CMK (cell line): ENCODE results near the gene ZAR1L.

Experiments
- DNase-seq: peaks from one replicate; pipeline ENCODE4 v3.0.0-alpha.2; 2010; ENCODE audit warnings: low read depth

The ZAR1L gene

GRCh38 chr13:32255724-32256109 lies 59.4 kb downstream of the ZAR1L start:
- no peak for DNase-seq

GRCh38 chr13:32254916-32255723 lies 60.0 kb downstream of the ZAR1L start:
- no peak for DNase-seq

- no peak for DNase-seq
These were observed 60.7 kb downstream of the ZAR1L start for GRCh38 chr13:32254416-32254815.

GRCh38 chr13:32253911-32254399 lies 61.2 kb downstream of the ZAR1L start:
- no peak for DNase-seq
